ENCODE data around the gene SSBP3.

The SSBP3 gene

GRCh38 chr1:54246116-54246721 is 160.0 kb downstream of the SSBP3 start:
- no peak for TF ChIP-seq CTCF (IDR thresholded peaks at IDR 0.05)

GRCh38 chr1:54245501-54245900 is 160.7 kb downstream of the SSBP3 start:
- TF ChIP-seq CTCF (IDR thresholded peaks at IDR 0.05), result no peak

DNA sequence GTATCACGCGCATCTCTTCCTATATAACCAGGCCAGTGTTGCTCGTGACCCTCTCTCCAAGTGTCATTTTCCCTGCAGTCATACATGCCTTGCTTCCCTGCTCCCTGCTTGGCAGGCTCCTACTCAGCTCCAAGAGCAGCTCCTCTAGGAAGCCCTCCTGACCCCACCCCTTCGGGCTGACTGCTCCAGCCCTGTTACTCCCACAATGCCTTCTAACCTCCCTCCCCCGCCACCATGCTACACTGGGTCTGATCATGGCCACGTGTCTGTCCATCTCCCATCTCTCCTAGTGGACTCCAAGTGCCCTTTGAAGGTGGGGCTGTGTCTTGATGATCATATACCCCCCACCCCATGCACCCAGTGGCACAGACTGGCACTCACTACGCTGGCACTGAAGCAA is 161.5 kb downstream of the SSBP3 start:
- no peak for TF ChIP-seq CTCF (IDR thresholded peaks at IDR 0.05)

DNA sequence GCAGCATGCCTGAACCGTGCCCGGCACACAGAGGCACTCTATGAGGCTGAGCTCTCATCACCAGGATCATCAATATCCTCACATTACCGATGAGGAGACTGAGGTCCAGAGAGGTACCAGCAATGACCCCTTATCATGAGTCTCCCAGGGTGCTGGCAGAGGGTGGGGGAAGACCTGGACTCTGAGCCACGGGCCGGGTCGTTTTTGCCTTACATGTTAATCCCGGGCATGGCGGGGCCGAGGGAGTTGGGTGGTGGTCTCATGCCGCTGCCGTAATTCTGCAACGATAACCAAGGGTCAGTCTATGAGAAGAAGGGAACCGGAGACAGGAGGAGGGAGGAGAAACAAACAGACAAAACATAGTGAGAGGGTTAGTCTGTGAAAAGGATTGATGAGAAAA is 163.2 kb downstream of the SSBP3 start:
- no peak for TF ChIP-seq CTCF (IDR thresholded peaks at IDR 0.05)

- no peak for TF ChIP-seq CTCF (IDR thresholded peaks at IDR 0.05)
Observed at GRCh38 chr1:54241364-54241763, 164.8 kb downstream of the SSBP3 start.

- TF ChIP-seq CTCF (IDR thresholded peaks at IDR 0.05), result no peak
Observed at GRCh38 chr1:54240741-54241335, 165.4 kb downstream of the SSBP3 start.

GRCh38 chr1:54239631-54240031 is 166.6 kb downstream of the SSBP3 start:
- no peak for TF ChIP-seq CTCF (IDR thresholded peaks at IDR 0.05)

- no peak for TF ChIP-seq CTCF (IDR thresholded peaks at IDR 0.05)
Observed at GRCh38 chr1:54239035-54239383, 167.2 kb downstream of the SSBP3 start.

Measured in LNCAP (cell line).